ENCODE measurements around the gene CCDC34.

GRCh38 chr11:27291954-27292636 lies 70.9 kb downstream of the CCDC34 start:
- TF ChIP-seq, protein P1, sequence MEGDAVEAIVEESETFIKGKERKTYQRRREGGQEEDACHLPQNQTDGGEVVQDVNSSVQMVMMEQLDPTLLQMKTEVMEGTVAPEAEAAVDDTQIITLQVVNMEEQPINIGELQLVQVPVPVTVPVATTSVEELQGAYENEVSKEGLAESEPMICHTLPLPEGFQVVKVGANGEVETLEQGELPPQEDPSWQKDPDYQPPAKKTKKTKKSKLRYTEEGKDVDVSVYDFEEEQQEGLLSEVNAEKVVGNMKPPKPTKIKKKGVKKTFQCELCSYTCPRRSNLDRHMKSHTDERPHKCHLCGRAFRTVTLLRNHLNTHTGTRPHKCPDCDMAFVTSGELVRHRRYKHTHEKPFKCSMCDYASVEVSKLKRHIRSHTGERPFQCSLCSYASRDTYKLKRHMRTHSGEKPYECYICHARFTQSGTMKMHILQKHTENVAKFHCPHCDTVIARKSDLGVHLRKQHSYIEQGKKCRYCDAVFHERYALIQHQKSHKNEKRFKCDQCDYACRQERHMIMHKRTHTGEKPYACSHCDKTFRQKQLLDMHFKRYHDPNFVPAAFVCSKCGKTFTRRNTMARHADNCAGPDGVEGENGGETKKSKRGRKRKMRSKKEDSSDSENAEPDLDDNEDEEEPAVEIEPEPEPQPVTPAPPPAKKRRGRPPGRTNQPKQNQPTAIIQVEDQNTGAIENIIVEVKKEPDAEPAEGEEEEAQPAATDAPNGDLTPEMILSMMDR (IDR thresholded peaks at IDR 0.05; ENCODE audit: low read depth, low read length, missing input control): no peak
- TF ChIP-seq JUND (IDR thresholded peaks at IDR 0.05) (peak; percentile 47 to 56), SP1 (IDR thresholded peaks at IDR 0.05) (peak; percentile 84)

Data from liver (tissue), 3 donors.